ENCODE results near the gene VAV1.

DNA sequence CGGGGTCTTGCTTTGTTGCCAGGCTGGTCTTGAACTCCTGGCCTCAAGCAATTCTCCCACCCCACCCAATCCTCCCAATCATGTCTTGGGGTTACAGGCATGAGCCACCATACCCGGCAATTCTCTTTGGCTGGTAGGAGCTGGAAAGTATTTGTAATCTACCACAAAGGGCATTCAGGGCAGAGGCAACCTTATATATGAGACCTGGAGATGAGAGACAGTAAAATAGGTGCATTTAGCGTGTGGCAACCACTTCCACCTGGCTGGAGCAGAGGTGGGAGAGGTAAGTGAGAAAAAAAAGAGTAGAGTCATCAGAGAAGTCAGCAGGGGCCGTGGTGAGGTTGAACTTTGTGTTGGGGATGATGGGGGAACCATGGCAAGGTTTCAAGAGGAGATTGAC lies 36.8 kb downstream of the VAV1 start:
- TF ChIP-seq, protein P1, sequence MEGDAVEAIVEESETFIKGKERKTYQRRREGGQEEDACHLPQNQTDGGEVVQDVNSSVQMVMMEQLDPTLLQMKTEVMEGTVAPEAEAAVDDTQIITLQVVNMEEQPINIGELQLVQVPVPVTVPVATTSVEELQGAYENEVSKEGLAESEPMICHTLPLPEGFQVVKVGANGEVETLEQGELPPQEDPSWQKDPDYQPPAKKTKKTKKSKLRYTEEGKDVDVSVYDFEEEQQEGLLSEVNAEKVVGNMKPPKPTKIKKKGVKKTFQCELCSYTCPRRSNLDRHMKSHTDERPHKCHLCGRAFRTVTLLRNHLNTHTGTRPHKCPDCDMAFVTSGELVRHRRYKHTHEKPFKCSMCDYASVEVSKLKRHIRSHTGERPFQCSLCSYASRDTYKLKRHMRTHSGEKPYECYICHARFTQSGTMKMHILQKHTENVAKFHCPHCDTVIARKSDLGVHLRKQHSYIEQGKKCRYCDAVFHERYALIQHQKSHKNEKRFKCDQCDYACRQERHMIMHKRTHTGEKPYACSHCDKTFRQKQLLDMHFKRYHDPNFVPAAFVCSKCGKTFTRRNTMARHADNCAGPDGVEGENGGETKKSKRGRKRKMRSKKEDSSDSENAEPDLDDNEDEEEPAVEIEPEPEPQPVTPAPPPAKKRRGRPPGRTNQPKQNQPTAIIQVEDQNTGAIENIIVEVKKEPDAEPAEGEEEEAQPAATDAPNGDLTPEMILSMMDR (IDR thresholded peaks at IDR 0.05; ENCODE audit: low read depth, low read length, missing input control), result no peak
- TF ChIP-seq HNF4G (IDR thresholded peaks at IDR 0.05), result no peak
- TF ChIP-seq GABPA (IDR thresholded peaks at IDR 0.05 in 1 of 2, conservative IDR thresholded peaks at IDR 0.05 in 1 of 2), result no peak
- no peak for TF ChIP-seq TAF1 (conservative IDR thresholded peaks at IDR 0.05)
- no peak for TF ChIP-seq SP1 (IDR thresholded peaks at IDR 0.05)
- TF ChIP-seq RAD21 (IDR thresholded peaks at IDR 0.05), result no peak
